SJSA1 (cell line): ENCODE results near the gene USP47. TPM values are rescaled to one million over a fixed set of nuclear protein-coding genes. Genes with fewer than 3 reads are reported as not detected.

Experiments
- DNase-seq, 2 experiments: peaks; one replicate each; pipeline ENCODE4 v3.0.0-alpha.2; 2015 to 2020; ENCODE audit warnings: low spot score in 2 of 2, low read depth in 1 of 2
- H3K27ac ChIP-seq: fragments of 250-450 bp; sonication (Bioruptor Pico); 2 replicates; pipeline ENCODE4 v1.5.1; 2020; ENCODE audit warnings: mild to moderate bottlenecking, moderate library complexity
- H3K27me3 ChIP-seq: fragments of 250-450 bp; sonication (Bioruptor Pico); replicated peaks from 2 replicates; pipeline ENCODE4 v1.5.1; 2020; ENCODE audit warnings: mild to moderate bottlenecking, moderate library complexity
- H3K36me3 ChIP-seq: fragments of 250-450 bp; sonication (Bioruptor Pico); 2 replicates; pipeline ENCODE4 v1.5.1; 2020; ENCODE audit warnings: mild to moderate bottlenecking
- H3K4me1 ChIP-seq: fragments of 250-450 bp; sonication (Bioruptor Pico); replicated peaks from 2 replicates; pipeline ENCODE4 v1.6.1; 2021; ENCODE audit warnings: mild to moderate bottlenecking
- H3K4me3 ChIP-seq: fragments of 250-450 bp; sonication (Bioruptor Pico); 2 replicates; pipeline ENCODE4 v1.5.1; 2020; ENCODE audit warnings: mild to moderate bottlenecking
- H3K9me3 ChIP-seq: fragments of 250-450 bp; sonication (Bioruptor Pico); replicated peaks from 2 replicates; pipeline ENCODE4 v1.5.1; 2020; ENCODE audit warnings: mild to moderate bottlenecking
- total RNA-seq: library from RNA; depleted of rRNA; stranded (reverse); fragments of >200 nt; shearing (Covaris generic); gene quantifications from 2 replicates; pipeline ENCODE4 v1.2.3, GENCODE V29; 2014

Gene USP47
- total RNA-seq, 1 experiment from 2014 or later, result 64.9 TPM

GRCh38 chr11:11946878-11947277 lies 105.1 kb downstream of the USP47 start:
- H3K4me3 ChIP-seq, result no peak overlapping the region
- H3K27me3 ChIP-seq, result no peaks in the 10 kb centered on the region
- H3K27ac ChIP-seq, result no peak overlapping the region
- no peaks in the 10 kb centered on the region for H3K4me1 ChIP-seq
- H3K36me3 ChIP-seq, result peaks cover 86% of the 10 kb centered on the region
- H3K9me3 ChIP-seq, result no peaks in the 10 kb centered on the region
- DNase-seq, result no peak

GRCh38 chr11:11947825-11948224 lies 106.1 kb downstream of the USP47 start:
- Histone ChIP-seq H3K9me3 (no peaks in the 10 kb centered on the region), H3K4me3 (no peak overlapping the region), H3K4me1 (no peaks in the 10 kb centered on the region), H3K27ac (no peak overlapping the region), H3K27me3 (no peaks in the 10 kb centered on the region), H3K36me3 (peaks cover 84% of the 10 kb centered on the region)
- DNase-seq, result no peak

GRCh38 chr11:11948242-11948947 lies 106.6 kb downstream of the USP47 start:
- no peak for DNase-seq

GRCh38 chr11:11949482-11949881 lies 107.7 kb downstream of the USP47 start:
- Histone ChIP-seq H3K27ac (no peak overlapping the region), H3K27me3 (no peaks in the 10 kb centered on the region), H3K4me3 (no peak overlapping the region), H3K4me1 (no peaks in the 10 kb centered on the region), H3K9me3 (no peaks in the 10 kb centered on the region), H3K36me3 (peaks cover 82% of the 10 kb centered on the region)
- no peak for DNase-seq

More at GRCh38 chr11:11948242-11948947, 106.6 kb downstream of the USP47 start:
- Histone ChIP-seq H3K27ac (no peak overlapping the region), H3K4me3 (no peak overlapping the region), H3K27me3 (no peaks in the 10 kb centered on the region), H3K4me1 (no peaks in the 10 kb centered on the region), H3K36me3 (peaks cover 83% of the 10 kb centered on the region), H3K9me3 (no peaks in the 10 kb centered on the region)

- DNase-seq, result no peak
- Histone ChIP-seq H3K9me3 (no peaks in the 10 kb centered on the region), H3K27ac (no peak overlapping the region), H3K27me3 (no peaks in the 10 kb centered on the region), H3K4me1 (no peaks in the 10 kb centered on the region), H3K4me3 (no peak overlapping the region), H3K36me3 (peaks cover 88% of the 10 kb centered on the region)
Measured at GRCh38 chr11:11952036-11952435, 110.3 kb downstream of the USP47 start.

GRCh38 chr11:11956006-11956405 lies 114.2 kb downstream of the USP47 start:
- Histone ChIP-seq H3K27me3 (no peaks in the 10 kb centered on the region), H3K4me1 (peaks cover 9% of the 10 kb centered on the region), H3K4me3 (no peak overlapping the region), H3K27ac (no peak overlapping the region), H3K9me3 (no peaks in the 10 kb centered on the region), H3K36me3 (peaks cover 82% of the 10 kb centered on the region)
- DNase-seq, result no peak

GRCh38 chr11:11958403-11959231 lies 116.8 kb downstream of the USP47 start:
- Histone ChIP-seq H3K27me3 (no peaks in the 10 kb centered on the region), H3K27ac (no peak overlapping the region), H3K4me1 (peaks cover 11% of the 10 kb centered on the region), H3K9me3 (no peaks in the 10 kb centered on the region), H3K36me3 (peaks cover 85% of the 10 kb centered on the region), H3K4me3 (no peak overlapping the region)
- DNase-seq, result no peak

GRCh38 chr11:11959601-11960000 lies 117.8 kb downstream of the USP47 start:
- Histone ChIP-seq H3K9me3 (no peaks in the 10 kb centered on the region), H3K27me3 (no peaks in the 10 kb centered on the region), H3K4me3 (no peak overlapping the region), H3K27ac (no peak overlapping the region), H3K4me1 (peaks cover 11% of the 10 kb centered on the region), H3K36me3 (peaks cover 86% of the 10 kb centered on the region)
- DNase-seq, result no peak

GRCh38 chr11:11960687-11961086 lies 118.9 kb downstream of the USP47 start:
- Histone ChIP-seq H3K9me3 (no peaks in the 10 kb centered on the region), H3K27ac (no peak overlapping the region), H3K27me3 (no peaks in the 10 kb centered on the region), H3K36me3 (peaks cover 86% of the 10 kb centered on the region), H3K4me3 (no peak overlapping the region), H3K4me1 (peaks cover 11% of the 10 kb centered on the region)
- no peak for DNase-seq

- no peak overlapping the region for H3K4me3 ChIP-seq
- H3K27me3 ChIP-seq, result no peaks in the 10 kb centered on the region
- no peak overlapping the region for H3K27ac ChIP-seq
- H3K9me3 ChIP-seq, result no peaks in the 10 kb centered on the region
- peaks cover 86% of the 10 kb centered on the region for H3K36me3 ChIP-seq
- no peak for DNase-seq
- peaks cover 11% of the 10 kb centered on the region for H3K4me1 ChIP-seq
Measured at GRCh38 chr11:11961399-11962028, 119.7 kb downstream of the USP47 start.

GRCh38 chr11:11963067-11963466 lies 121.3 kb downstream of the USP47 start:
- Histone ChIP-seq H3K27ac (no peak overlapping the region), H3K27me3 (no peaks in the 10 kb centered on the region), H3K9me3 (no peaks in the 10 kb centered on the region), H3K4me3 (no peak overlapping the region), H3K36me3 (peaks cover 86% of the 10 kb centered on the region), H3K4me1 (peaks cover 11% of the 10 kb centered on the region)
- no peak for DNase-seq

GRCh38 chr11:11963842-11964773 lies 122.3 kb downstream of the USP47 start:
- Histone ChIP-seq H3K9me3 (no peaks in the 10 kb centered on the region), H3K27me3 (no peaks in the 10 kb centered on the region), H3K4me1 (peaks cover 11% of the 10 kb centered on the region), H3K27ac (no peak overlapping the region), H3K36me3 (peaks cover 91% of the 10 kb centered on the region), H3K4me3 (no peak overlapping the region)
- DNase-seq, result no peak

GRCh38 chr11:11964774-11965150 lies 123.0 kb downstream of the USP47 start:
- DNase-seq, result no peak
- Histone ChIP-seq H3K4me1 (peaks cover 11% of the 10 kb centered on the region), H3K27ac (no peak overlapping the region), H3K27me3 (no peaks in the 10 kb centered on the region), H3K36me3 (peaks cover 95% of the 10 kb centered on the region), H3K9me3 (no peaks in the 10 kb centered on the region), H3K4me3 (no peak overlapping the region)
